ENCODE data around the gene PARP9. TPM values are rescaled to one million over a fixed set of nuclear protein-coding genes. Genes with fewer than 3 reads are reported as not detected.

Gene PARP9
- total RNA-seq, result 10 to 100 TPM in 5 of 6 donors, 1 to 10 TPM in 1; 8.6 to 22.7 (median 13.3) TPM
- 10 to 100 TPM; 18.1 to 33.2 TPM for polyA plus RNA-seq

- FAIRE-seq, result no peak
- no peaks in the 10 kb centered on the region for H3K9me3 ChIP-seq
- peaks cover 0 to 5% (median 0%) of the 10 kb centered on the region in 3 donors for H3K36me3 ChIP-seq
- intact Hi-C loops (cut with DNase I), result loop anchor here in 2 of 3 donors (5.0 kb wide), 2 partner anchors 113 to 118 kb away; partner anchors contain the start of gene PARP14 (in 1 of the 2)
- H3K27me3 ChIP-seq, result no peaks in the 10 kb centered on the region
- peak within 1 kb of the TSS; percentile 55 to 78 (median 70) for H3K4me3 ChIP-seq
- no peak for TF ChIP-seq CTCF (IDR thresholded peaks at IDR 0.05)
- peak; percentile 94 to 98 (median 96) for ATAC-seq
- DNase-seq, result peak; percentile 77 to 90 (median 84)
- peaks cover 7 to 29% (median 7%) of the 10 kb centered on the region in 3 donors for H3K4me1 ChIP-seq
- 0% methylated on average over 53 to 56 of the region's 56 CpGs for WGBS, 2 donors
- peak within 1 kb of the TSS; percentile 84 to 93 (median 90) for H3K27ac ChIP-seq
Measured at GRCh38 chr3:122564155-122564912, at the start of gene PARP9, which contains the start of gene DTX3L. Gene PARP9, minus strand, starts transcription at chr3:122564300. Its CDS starts 4,680 bp downstream, at chr3:122559620. Gene DTX3L, plus strand, starts transcription at chr3:122564338. Its CDS starts 89 bp downstream, at chr3:122564427.

GRCh38 chr3:122612696-122613095, 48.6 kb upstream of the PARP9 start:
- Histone ChIP-seq H3K27ac (no peak overlapping the region), H3K27me3 (no peaks in the 10 kb centered on the region), H3K4me1 (no peaks in the 10 kb centered on the region), H3K9me3 (no peaks in the 10 kb centered on the region), H3K36me3 (no peaks in the 10 kb centered on the region), H3K4me3 (no peak overlapping the region)
- no peak for TF ChIP-seq CTCF (IDR thresholded peaks at IDR 0.05)
- ATAC-seq (no peak), DNase-seq (no peak), FAIRE-seq (no peak)
- 95 to 97% methylated on average over 5 of the region's 5 CpGs for WGBS, 2 donors
- intact Hi-C loops (cut with DNase I), result no loop called here

- no peaks in the 10 kb centered on the region for H3K27me3 ChIP-seq
- H3K9me3 ChIP-seq, result no peaks in the 10 kb centered on the region
- H3K4me3 ChIP-seq, result no peak overlapping the region
- no peak overlapping the region for H3K27ac ChIP-seq
- no peak for TF ChIP-seq CTCF (IDR thresholded peaks at IDR 0.05)
- no peaks in the 10 kb centered on the region for H3K4me1 ChIP-seq
- FAIRE-seq, result no peak
- intact Hi-C loops (cut with DNase I), result no loop called here
- peak in 1 of 4 donors; percentile 60 for ATAC-seq
- WGBS, 2 donors, result 79 to 85% methylated on average over 7 of the region's 7 CpGs
- H3K36me3 ChIP-seq, result no peaks in the 10 kb centered on the region
- no peak for DNase-seq
Measured at GRCh38 chr3:122609798-122610559, 45.9 kb upstream of the PARP9 start.

- Histone ChIP-seq H3K4me3 (no peak overlapping the region), H3K27me3 (no peaks in the 10 kb centered on the region), H3K9me3 (no peaks in the 10 kb centered on the region), H3K36me3 (no peaks in the 10 kb centered on the region), H3K27ac (no peak overlapping the region), H3K4me1 (no peaks in the 10 kb centered on the region)
- no peak for TF ChIP-seq CTCF (IDR thresholded peaks at IDR 0.05)
- 78 to 90% methylated on average over 1 of the region's 1 CpG for WGBS, 2 donors
- no peak for ATAC-seq
- no peak for DNase-seq
- no peak for FAIRE-seq
- intact Hi-C loops (cut with DNase I), result no loop called here
Measured at GRCh38 chr3:122608916-122609315, 44.8 kb upstream of the PARP9 start.

All from pancreas (tissue), 10 donors.